IMR-90 (cell line): Measurements from ENCODE around the gene SLC2A11. TPM values are rescaled to one million over a fixed set of nuclear protein-coding genes. Genes with fewer than 3 reads are reported as not detected.

ENCODE experiments used
- ATAC-seq: fragments of 200-7000 bp; cut with Tn5 transposase; 2 replicates; pipeline ENCODE4 v1.9.1; 2020; ENCODE audit warnings: low read depth, mild to moderate bottlenecking, moderate library complexity
- BruUV-seq: library from RNA; stranded (reverse); fragments of 400-500 nt; replicated peaks from 2 replicates; lab custom pipeline; 2021; lab: Mats Ljungman, UMichigan
- CTCF ChIA-PET: fragments of 300-600 bp; formaldehyde crosslinking; extraction: SDS; loops from one replicate; lab custom pipeline; 2021; ENCODE audit warnings: antibody characterized with exemption; lab: Yijun Ruan, JAX
- POLR2A ChIA-PET: fragments of 300-600 bp; sonication (Branson Sonifier 250); formaldehyde crosslinking; loops from one replicate; lab custom pipeline; 2022; ENCODE audit warnings: antibody characterized with exemption; ENCODE audit not compliant: unreplicated experiment; lab: Charles Lee
- DNase-seq: peaks from one replicate; pipeline ENCODE4 v3.0.0; 2013
- H2AFZ ChIP-seq: replicated peaks from 2 replicates; pipeline ENCODE3; 2013; ENCODE audit warnings: low read length, mild to moderate bottlenecking; ENCODE audit not compliant: poor library complexity
- H2AK5ac ChIP-seq: 2 replicates; pipeline ENCODE4 v1.6.1; 2013; ENCODE audit warnings: low read depth, low read length, inconsistent platforms
- H2AK9ac ChIP-seq: replicated peaks from 2 replicates; pipeline ENCODE3; 2013; ENCODE audit warnings: mild to moderate bottlenecking, low read depth, low read length, moderate library complexity; ENCODE audit not compliant: poor library complexity
- H2BK120ac ChIP-seq: 2 replicates; pipeline ENCODE4 v1.6.1; 2013; ENCODE audit warnings: low read depth, low read length, inconsistent platforms
- H2BK15ac ChIP-seq: 3 replicates; pipeline ENCODE4 v1.6.1; 2013; ENCODE audit warnings: low read depth, low read length, inconsistent platforms
- H2BK20ac ChIP-seq: 2 replicates; pipeline ENCODE4 v1.6.1; 2013; ENCODE audit warnings: low read depth, mild to moderate bottlenecking, inconsistent platforms, low read length, moderate library complexity
- H2BK5ac ChIP-seq: 2 replicates; pipeline ENCODE4 v1.6.1; 2013; ENCODE audit warnings: mild to moderate bottlenecking, low read depth, low read length, inconsistent platforms; ENCODE audit not compliant: poor library complexity, severe bottlenecking
- H3K14ac ChIP-seq: replicated peaks from 2 replicates; pipeline ENCODE4 v1.6.1; 2013; ENCODE audit warnings: low read depth, low read length, inconsistent platforms
- H3K18ac ChIP-seq: 2 replicates; pipeline ENCODE4 v1.6.1; 2013; ENCODE audit warnings: low read depth, low read length, control low read depth
- H3K23ac ChIP-seq: 2 replicates; pipeline ENCODE4 v1.6.1; 2013; ENCODE audit warnings: low read depth, low read length, inconsistent platforms
- H3K27ac ChIP-seq: 2 replicates; pipeline ENCODE4 v1.5.1; 2013; ENCODE audit warnings: mild to moderate bottlenecking, control low read depth, low read length; ENCODE audit not compliant: insufficient read depth
- H3K27me3 ChIP-seq: 2 replicates; pipeline ENCODE4 v1.6.1; 2013; ENCODE audit warnings: low read length; ENCODE audit not compliant: control insufficient read depth, insufficient read depth
- H3K36me3 ChIP-seq: 2 replicates; pipeline ENCODE4 v1.6.1; 2013; ENCODE audit warnings: low read length, mixed read lengths; ENCODE audit not compliant: control insufficient read depth, insufficient read depth
- H3K4ac ChIP-seq: 2 replicates; pipeline ENCODE4 v1.6.1; 2013; ENCODE audit warnings: low read depth, low read length, inconsistent platforms
- H3K4me1 ChIP-seq: 2 replicates; pipeline ENCODE4 v1.6.1; 2013; ENCODE audit warnings: low read length, mixed read lengths; ENCODE audit not compliant: control insufficient read depth, insufficient read depth
- H3K4me2 ChIP-seq: 2 replicates; pipeline ENCODE4 v1.6.1; 2013; ENCODE audit warnings: low read depth, mild to moderate bottlenecking, control low read depth, low read length, moderate library complexity
- H3K4me3 ChIP-seq: 2 replicates; pipeline ENCODE4 v1.5.1; 2013; ENCODE audit warnings: low read depth, mild to moderate bottlenecking, control low read depth, low read length, moderate library complexity; ENCODE audit not compliant: insufficient read depth
- H3K56ac ChIP-seq: 2 replicates; pipeline ENCODE4 v1.6.1; 2013; ENCODE audit warnings: low read length, inconsistent platforms; ENCODE audit not compliant: insufficient read depth; ENCODE audit errors: extremely low read depth
- H3K79me1 ChIP-seq, 2 experiments: 2 replicates each; pipeline ENCODE4 v1.6.1; 2013; ENCODE audit warnings: low read length in 2 of 2, inconsistent platforms in 1 of 2, low read depth in 1 of 2
- H3K9ac ChIP-seq: 2 replicates; pipeline ENCODE4 v1.6.1; 2013; ENCODE audit warnings: low read depth, low read length, control low read depth
- H3K9me1 ChIP-seq: 2 replicates; pipeline ENCODE4 v1.6.1; 2013; ENCODE audit warnings: low read length, inconsistent platforms; ENCODE audit not compliant: insufficient read depth
- H3K9me3 ChIP-seq: 2 replicates; pipeline ENCODE4 v1.6.1; 2013; ENCODE audit warnings: low read length; ENCODE audit not compliant: control insufficient read depth, insufficient read depth
- H4K20me1 ChIP-seq: 2 replicates; pipeline ENCODE4 v1.6.1; 2013; ENCODE audit warnings: low read length, inconsistent platforms; ENCODE audit not compliant: insufficient read depth
- H4K5ac ChIP-seq: 2 replicates; pipeline ENCODE4 v1.6.1; 2013; ENCODE audit warnings: mild to moderate bottlenecking, low read depth, low read length, control low read depth
- H4K8ac ChIP-seq, 2 experiments: 2 replicates each; pipeline ENCODE4 v1.6.1; 2013; ENCODE audit warnings: low read depth in 2 of 2, low read length in 2 of 2, control low read depth in 1 of 2, inconsistent platforms in 1 of 2
- H4K91ac ChIP-seq: 2 replicates; pipeline ENCODE4 v1.6.1; 2013; ENCODE audit warnings: low read depth, low read length, inconsistent platforms; ENCODE audit not compliant: insufficient read depth
- CHD1 ChIP-seq: IDR thresholded peaks from 2 replicates; pipeline ENCODE4 v1.6.1; 2012; ENCODE audit warnings: low read depth, low read length, improper control_type of control experiment
- MAFK ChIP-seq: IDR thresholded peaks from 2 replicates; pipeline ENCODE4 v1.6.1; 2012; ENCODE audit warnings: low read depth, low read length, improper control_type of control experiment
- MAZ ChIP-seq: IDR thresholded peaks from 2 replicates; pipeline ENCODE4 v1.6.1; 2012; ENCODE audit warnings: low read depth, mild to moderate bottlenecking, low read length, improper control_type of control experiment, moderate library complexity, borderline replicate concordance
- RFX5 ChIP-seq: IDR thresholded peaks from 2 replicates; pipeline ENCODE4 v1.8.0; 2012; ENCODE audit warnings: low read depth, mild to moderate bottlenecking, low read length, moderate library complexity
- WGBS, 2 experiments: methylation state at CpG; one replicate each; pipeline versions ENCODE4 v1.1.5 to v1.1.7; 2013; ENCODE audit warnings: missing lambda C conversion rate in 2 of 2; ENCODE audit not compliant: insufficient read length in 1 of 2; ENCODE audit errors: extremely low coverage in 2 of 2; 5-methylcytosine and 5-hydroxymethylcytosine counted together
- dilution Hi-C: fragments of 300-500 bp; cut with HindIII; formaldehyde crosslinking; loops from one replicate; pipeline ENCODE4 v1.14.3; 2018; ENCODE audit warnings: low sequenced_read_pairs; ENCODE audit not compliant: unreplicated experiment
- in situ Hi-C: fragments of 300-500 bp; cut with MboI; formaldehyde crosslinking; loops from 3 replicates; pipeline ENCODE4 v1.14.3; 2019; ENCODE audit warnings: low sequenced_read_pairs, inconsistent platforms, mixed read lengths
- intact Hi-C: fragments of 100-400 bp; cut with micrococcal nuclease; formaldehyde crosslinking; loops from 2 replicates; pipeline ENCODE4 v1.10.0; 2022
- polyA plus RNA-seq, 3 experiments: library from polyadenylated mRNA; depleted of rRNA; stranded (reverse); fragments of >200 nt; gene quantifications; 2 replicates each; pipeline ENCODE4 v1.2.3, GENCODE V29; 2012; ENCODE audit warnings: low replicate concordance in 1 of 3
- total RNA-seq: library from RNA; depleted of rRNA; stranded (reverse); fragments of >200 nt; gene quantifications from 2 replicates; pipeline ENCODE4 v1.2.3, GENCODE V29; 2012
- TF ChIP-seq, protein P1 (sequence below): fragments of 150-350 bp; IDR thresholded peaks from 2 replicates; pipeline ENCODE4 v1.6.1; 2016; ENCODE audit warnings: low read depth, mild to moderate bottlenecking, low read length, moderate library complexity, borderline replicate concordance

The SLC2A11 gene
- total and polyA plus RNA-seq, 2 of the 4 experiments (the other 2 are of a cell fraction): 3.2 to 8.7 TPM

- Histone ChIP-seq H3K56ac (no peak overlapping the region), H4K20me1 (no peaks in the 10 kb centered on the region), H2AK9ac (no peak overlapping the region), H3K9me1 (no peaks in the 10 kb centered on the region; the same call in 1 of the 2 replicates), H4K8ac (peak overlapping the region; percentile 74 to 82), H3K4me1 (peaks cover 5% of the 10 kb centered on the region; the same call in 1 of the 2 replicates), H3K4me3 (no peak overlapping the region; the same call in 1 of the 2 replicates), H3K36me3 (no peaks in the 10 kb centered on the region), H4K5ac (peak overlapping the region; percentile 90), H3K9ac (0 out of 2 replicates have a peak overlapping the region, but pooled peaks have one; percentile 19), H3K27me3 (no peaks in the 10 kb centered on the region), H3K9me3 (no peaks in the 10 kb centered on the region), H3K14ac (0 out of 2 replicates have a peak overlapping the region, but pooled peaks have one; percentile 11), H2AK5ac (no peak overlapping the region), H3K4ac (no peak overlapping the region), H3K79me1 (peaks cover 0 to 8% of the 10 kb centered on the region in 2 experiments; a peak in 2 of 4 replicates), H2BK5ac (no peak overlapping the region), H4K91ac (no peak overlapping the region), H2BK120ac (peak overlapping the region; percentile 17; the same call in 1 of the 2 replicates), H3K18ac (peak overlapping the region; percentile 59; the same call in 1 of the 2 replicates), H3K27ac (peak overlapping the region; percentile 4; the same call in 1 of the 2 replicates), H3K4me2 (peak overlapping the region; percentile 89), H3K23ac (no peak overlapping the region), H2AFZ (peak overlapping the region; percentile 26), H2BK20ac (no peak overlapping the region), H2BK15ac (no peak overlapping the region)
- dilution Hi-C loops: no loop called here
- in situ Hi-C loops: no loop called here
- BruUV-seq: no TSS peak
- ChIA-PET CTCF (interaction anchor here (0.6 kb wide), 2 partner anchors 15 to 678 kb away, joined by 3 read pairs; partner anchors contain the start of gene MIF), POLR2A (no interaction called here)
- no peak for TF ChIP-seq MAZ
- TF ChIP-seq MAFK: 0 out of 2 replicates have a peak, but pooled peaks have one; percentile 18
- no peak for TF ChIP-seq RFX5
- TF ChIP-seq, protein P1, sequence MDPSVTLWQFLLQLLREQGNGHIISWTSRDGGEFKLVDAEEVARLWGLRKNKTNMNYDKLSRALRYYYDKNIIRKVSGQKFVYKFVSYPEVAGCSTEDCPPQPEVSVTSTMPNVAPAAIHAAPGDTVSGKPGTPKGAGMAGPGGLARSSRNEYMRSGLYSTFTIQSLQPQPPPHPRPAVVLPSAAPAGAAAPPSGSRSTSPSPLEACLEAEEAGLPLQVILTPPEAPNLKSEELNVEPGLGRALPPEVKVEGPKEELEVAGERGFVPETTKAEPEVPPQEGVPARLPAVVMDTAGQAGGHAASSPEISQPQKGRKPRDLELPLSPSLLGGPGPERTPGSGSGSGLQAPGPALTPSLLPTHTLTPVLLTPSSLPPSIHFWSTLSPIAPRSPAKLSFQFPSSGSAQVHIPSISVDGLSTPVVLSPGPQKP: no peak
- TF ChIP-seq CHD1: no peak
- intact Hi-C loops: no loop called here
- peak; percentile 44 for DNase-seq
- 0 out of 2 replicates have a peak, but pooled peaks have one; percentile 6 for ATAC-seq
- WGBS, 2 experiments: no CpG with 5 or more reads among the region's 6 CpGs
Observed at GRCh38 chr22:23909296-23909898, 51.7 kb downstream of the SLC2A11 start.
